AG10803 (cell line): Measurements from ENCODE around the gene IFRD2.
A peak's percentile ranks its signal among the peaks of the same experiment; 100 is the strongest.

Experiments
- DNase-seq: peaks from one replicate; pipeline ENCODE4 v3.0.0; 2010; ENCODE audit warnings: low read depth
- H3K4me3 ChIP-seq: 2 replicates; pipeline ENCODE4 v1.5.1; 2011; ENCODE audit warnings: mild to moderate bottlenecking, low read length, control low read depth
- CTCF ChIP-seq: conservative IDR thresholded peaks from 2 replicates; pipeline ENCODE4 v1.5.1; 2011; ENCODE audit warnings: mild to moderate bottlenecking, low read length, control low read depth, inconsistent platforms

The IFRD2 gene

GRCh38 chr3:50258979-50259378 lies 33.2 kb downstream of the IFRD2 start:
- no peak for TF ChIP-seq CTCF
- DNase-seq = no peak
- no peak overlapping the region for H3K4me3 ChIP-seq

GRCh38 chr3:50258029-50258680 lies 34.1 kb downstream of the IFRD2 start:
- no peak for DNase-seq
- no peak for TF ChIP-seq CTCF

GRCh38 chr3:50256978-50257890 lies 35.0 kb downstream of the IFRD2 start:
- DNase-seq = no peak
- no peak overlapping the region for H3K4me3 ChIP-seq
- peak; percentile 56 for TF ChIP-seq CTCF

More at GRCh38 chr3:50258029-50258680, 34.1 kb downstream of the IFRD2 start:
- H3K4me3 ChIP-seq = no peak overlapping the region

GRCh38 chr3:50255251-50255615 lies 37.0 kb downstream of the IFRD2 start:
- DNase-seq = no peak
- H3K4me3 ChIP-seq = no peak overlapping the region
- TF ChIP-seq CTCF = no peak

- no peak for TF ChIP-seq CTCF
- DNase-seq = no peak
- no peak overlapping the region for H3K4me3 ChIP-seq
Observed at GRCh38 chr3:50254577-50255250, 37.5 kb downstream of the IFRD2 start.

GRCh38 chr3:50251220-50251619 lies 41.0 kb downstream of the IFRD2 start:
- DNase-seq = peak; percentile 68
- no peak overlapping the region for H3K4me3 ChIP-seq
- no peak for TF ChIP-seq CTCF
